GM12878 (cell line): ENCODE measurements around the gene KLHL7. TPM values are rescaled to one million over a fixed set of nuclear protein-coding genes. Genes with fewer than 3 reads are reported as not detected.

Source experiments
- ATAC-seq: fragments of 200-7000 bp; cut with Tn5 transposase; 3 replicates; pipeline ENCODE4 v1.9.1; 2020; ENCODE audit warnings: mild to moderate bottlenecking, moderate library complexity
- BruUV-seq: library from RNA; stranded (reverse); fragments of 400-500 nt; replicated peaks from 2 replicates; lab custom pipeline; 2021; lab: Mats Ljungman, UMichigan
- CTCF ChIA-PET: fragments of 300-600 bp; sonication (Branson Sonifier 250); formaldehyde crosslinking; extraction: SDS; loops from one replicate; lab custom pipeline; 2021; ENCODE audit warnings: inconsistent platforms; lab: Yijun Ruan, JAX
- POLR2A ChIA-PET: fragments of 350-600 bp; formaldehyde crosslinking; extraction: SDS; loops from one replicate; lab custom pipeline; 2021; ENCODE audit warnings: inconsistent platforms; lab: Charles Lee
- RAD21 ChIA-PET: fragments of 300-600 bp; sonication (Branson Sonifier 250); formaldehyde crosslinking; loops from one replicate; lab custom pipeline; 2023; ENCODE audit warnings: antibody characterized with exemption; ENCODE audit not compliant: unreplicated experiment; lab: Charles Lee
- SMC1A ChIA-PET: fragments of 300-600 bp; sonication (Branson Sonifier 250); formaldehyde crosslinking; loops from one replicate; lab custom pipeline; 2023; ENCODE audit not compliant: unreplicated experiment, uncharacterized antibody; lab: Charles Lee
- DNase-seq: peaks from one replicate; pipeline ENCODE4 v3.0.0-alpha.2; 2011; ENCODE audit warnings: low read depth, low spot score
- FAIRE-seq: peaks from 3 replicates; lab custom pipeline; 2011; peaks lifted over from hg19 to GRCh38; lab: Jason Lieb, UNC
- H2AFZ ChIP-seq: 2 replicates; pipeline ENCODE4 v1.6.0; 2011; ENCODE audit warnings: low read depth, low read length, control low read depth; ENCODE audit not compliant: control insufficient read depth
- H3K27ac ChIP-seq: 2 replicates; pipeline ENCODE4 v1.5.1; 2011; ENCODE audit warnings: control low read depth; ENCODE audit not compliant: control insufficient read depth, insufficient read depth
- H3K27me3 ChIP-seq, 2 experiments: replicated peaks in 1 of 2; 2 replicates each; pipeline versions ENCODE4 v1.6.0 to v1.6.1; 2011; ENCODE audit warnings: low read length in 1 of 2; ENCODE audit not compliant: control insufficient read depth in 2 of 2, insufficient read depth in 2 of 2
- H3K36me3 ChIP-seq, 2 experiments: 2 replicates each; pipeline ENCODE4 v1.5.1; 2011; ENCODE audit warnings: low read length in 1 of 2; ENCODE audit not compliant: control insufficient read depth in 2 of 2, insufficient read depth in 2 of 2
- H3K4me1 ChIP-seq: 2 replicates; pipeline ENCODE4 v1.6.1; 2011; ENCODE audit warnings: mild to moderate bottlenecking, low read length, moderate library complexity, mixed read lengths; ENCODE audit not compliant: control insufficient read depth, insufficient read depth
- H3K4me2 ChIP-seq: 2 replicates; pipeline ENCODE4 v1.6.0; 2011; ENCODE audit warnings: control low read depth; ENCODE audit not compliant: control insufficient read depth, insufficient read depth
- H3K4me3 ChIP-seq: fragments of 200-600 bp; sonication (generic); 2 replicates; pipeline ENCODE4 v1.5.1; 2016
- H3K79me2 ChIP-seq: 2 replicates; pipeline ENCODE4 v1.6.0; 2011; ENCODE audit warnings: low read length; ENCODE audit not compliant: control insufficient read depth, insufficient read depth
- H3K9ac ChIP-seq: 2 replicates; pipeline ENCODE4 v1.8.0; 2011; ENCODE audit warnings: low read length, control low read depth, mixed read lengths; ENCODE audit not compliant: control insufficient read depth, insufficient read depth
- H3K9me3 ChIP-seq: replicated peaks from 3 replicates; pipeline ENCODE4 v1.5.1; 2011; ENCODE audit warnings: mild to moderate bottlenecking, low read length; ENCODE audit not compliant: control insufficient read depth, insufficient read depth
- H4K20me1 ChIP-seq: 2 replicates; pipeline ENCODE4 v1.6.0; 2011; ENCODE audit not compliant: control insufficient read depth, insufficient read depth
- ASH2L ChIP-seq: fragments of 300-600, 200-600 bp; sonication (generic); IDR thresholded peaks from 2 replicates; pipeline ENCODE4 v1.6.1; 2017; ENCODE audit warnings: low read depth, mild to moderate bottlenecking, borderline replicate concordance
- BHLHE40 ChIP-seq, 2 experiments: fragments of 450-650 bp in 1 of 2; IDR thresholded peaks; 2 replicates each; pipeline ENCODE4 v1.6.1; 2011 to 2017; ENCODE audit warnings: low read depth in 2 of 2, borderline replicate concordance in 1 of 2, improper control_type of control experiment in 1 of 2, low read length in 1 of 2, mild to moderate bottlenecking in 1 of 2
- CBX5 ChIP-seq: sonication (generic); IDR thresholded peaks from 2 replicates; pipeline ENCODE4 v1.6.1; 2016; ENCODE audit warnings: low read depth, moderate library complexity, mild to moderate bottlenecking, inconsistent platforms
- CEBPB ChIP-seq, 2 experiments: fragments of 150-350 bp in 1 of 2; IDR thresholded peaks; 2 replicates each; pipeline ENCODE4 v1.6.1; 2012 to 2014; ENCODE audit warnings: low read depth in 2 of 2, low read length in 2 of 2, borderline replicate concordance in 1 of 2, inconsistent platforms in 1 of 2
- HDAC2 ChIP-seq: fragments of 200-600 bp; sonication (generic); IDR thresholded peaks from 2 replicates; pipeline ENCODE4 v1.6.1; 2017
- JUND ChIP-seq: IDR thresholded peaks from 2 replicates; pipeline ENCODE4 v1.6.1; 2012; ENCODE audit warnings: low read depth, mild to moderate bottlenecking, low read length, improper control_type of control experiment, moderate library complexity
- MEF2A ChIP-seq: IDR thresholded peaks from 2 replicates; pipeline ENCODE4 v1.6.1; 2011; ENCODE audit warnings: low read depth, mild to moderate bottlenecking, low read length, moderate library complexity; ENCODE audit not compliant: insufficient read depth
- NBN ChIP-seq: fragments of 450-650 bp; IDR thresholded peaks from 2 replicates; pipeline ENCODE4 v1.6.1; 2016
- NR2F1 ChIP-seq: fragments of 450-650 bp; conservative IDR thresholded peaks from 2 replicates; pipeline ENCODE4 v1.6.1; 2017; ENCODE audit warnings: mild to moderate bottlenecking
- NRF1 ChIP-seq: conservative IDR thresholded peaks from 2 replicates; pipeline ENCODE4 v1.6.1; 2011; ENCODE audit warnings: mild to moderate bottlenecking, low read depth, low read length, improper control_type of control experiment
- POLR2AphosphoS5 ChIP-seq: IDR thresholded peaks from 2 replicates; pipeline ENCODE4 v1.6.1; 2011; ENCODE audit warnings: mild to moderate bottlenecking, low read length, inconsistent platforms
- SMARCA5 ChIP-seq: fragments of 450-650 bp; IDR thresholded peaks from 2 replicates; pipeline ENCODE4 v1.6.1; 2017; ENCODE audit warnings: mild to moderate bottlenecking
- TAF1 ChIP-seq: IDR thresholded peaks from 2 replicates; pipeline ENCODE4 v1.6.1; 2011; ENCODE audit warnings: mild to moderate bottlenecking, low read depth, low read length, borderline replicate concordance
- TARDBP ChIP-seq: IDR thresholded peaks from 2 replicates; pipeline ENCODE4 v1.6.1; 2016; ENCODE audit warnings: borderline replicate concordance
- ZNF24 ChIP-seq: fragments of 450-650 bp; IDR thresholded peaks from 2 replicates; pipeline ENCODE4 v1.6.1; 2017; ENCODE audit warnings: antibody characterized with exemption, mild to moderate bottlenecking
- WGBS: methylation state at CpG from one replicate; pipeline ENCODE4 v1.1.6; 2016; ENCODE audit warnings: low lambda C conversion rate; ENCODE audit not compliant: insufficient replicate concordance, insufficient coverage; ENCODE audit errors: missing lambda C conversion rate; 5-methylcytosine and 5-hydroxymethylcytosine counted together
- in situ Hi-C: fragments of 300-500 bp; cut with MboI; formaldehyde crosslinking; loops from 9 replicates; pipeline ENCODE4 v1.14.3; 2018; ENCODE audit warnings: mixed read lengths
- intact Hi-C: fragments of 100-400 bp; cut with micrococcal nuclease; formaldehyde crosslinking; loops from one replicate; pipeline ENCODE4 v1.14.2; 2022; ENCODE audit not compliant: unreplicated experiment
- polyA plus RNA-seq, 11 experiments: library from polyadenylated mRNA; depleted of rRNA in 4 of 11; unstranded in 6 of 11; stranded (reverse) in 5 of 11; fragments of >200 nt; fragmentation: Nextera tagmentation in 4 of 11; fragmentation: Illumina TruSeq in 1 of 11; extraction: Ambion mirVana in 4 of 11; extraction: Trizol in 1 of 11; gene quantifications; 1 replicate in 1 of 11; 2 replicates in 10 of 11; pipeline versions ENCODE4 v1.2.1 to v1.2.3, GENCODE V29; 2011 to 2016; ENCODE audit warnings: inconsistent platforms in 2 of 11, missing spikeins in 2 of 11, low read depth in 1 of 11
- total RNA-seq, 4 experiments: library from RNA; depleted of rRNA in 3 of 4; stranded (reverse); fragments of >200 nt in 3 of 4; fragmentation: Illumina TruSeq in 1 of 4; extraction: Trizol in 1 of 4; gene quantifications; 2 replicates each; pipeline versions ENCODE4 v1.2.1 to v1.2.3, GENCODE V29; 2013 to 2021
- TF ChIP-seq, protein P1 (sequence below): IDR thresholded peaks from 2 replicates; pipeline ENCODE4 v1.6.1; 2012; ENCODE audit warnings: mild to moderate bottlenecking, low read depth, low read length
- TF ChIP-seq, protein P2 (sequence below): fragments of 450-650 bp; formaldehyde crosslinking; IDR thresholded peaks from 2 replicates; pipeline ENCODE4 v1.4.0; 2022; ENCODE audit warnings: mild to moderate bottlenecking, moderate library complexity
- TF ChIP-seq, protein P3 (sequence below): IDR thresholded peaks from 2 replicates; pipeline ENCODE4 v1.6.1; 2011; ENCODE audit warnings: low read depth, mild to moderate bottlenecking, low read length, moderate library complexity, borderline replicate concordance; ENCODE audit errors: extremely low read depth

The KLHL7 gene
- total and polyA plus RNA-seq, 10 of the 15 experiments (the other 5 are each of a cell fraction or from before 2014, with no cell fraction given), result 6.4 to 38.7 (median 20.9) TPM

DNA sequence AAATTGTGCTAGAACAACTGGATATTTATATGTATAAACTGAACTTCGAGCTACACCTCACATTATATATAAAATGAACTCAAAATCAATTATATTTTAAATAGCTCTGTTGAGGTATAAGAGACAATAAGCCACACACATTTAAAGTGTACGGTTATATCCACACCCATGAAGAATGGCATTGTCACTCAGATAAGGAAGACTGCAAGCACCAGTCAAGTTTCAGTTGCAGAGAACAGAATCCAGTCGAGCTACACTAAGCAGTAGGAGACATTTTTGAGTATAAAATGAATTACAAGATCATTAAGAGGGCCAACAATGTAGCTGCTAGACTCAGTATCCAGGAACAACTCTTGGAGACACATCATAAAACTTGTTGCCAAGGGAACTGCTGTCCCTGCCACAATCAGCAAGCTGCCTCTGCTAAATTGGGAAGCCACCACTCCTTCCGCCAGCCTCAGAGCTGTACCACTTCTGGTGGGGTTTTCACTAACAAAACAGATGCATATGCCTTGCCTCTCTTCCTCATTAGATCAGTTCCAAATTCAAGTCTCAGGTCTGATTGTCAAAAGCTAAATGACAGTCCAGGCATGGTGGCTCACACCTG lies 121.4 kb downstream of the KLHL7 start:
- Histone ChIP-seq H2AFZ (peak overlapping the region; percentile 37; the same call in 1 of the 2 replicates), H3K4me1 (peaks cover 2% of the 10 kb centered on the region; the same call in 1 of the 2 replicates), H3K9me3 (no peaks in the 10 kb centered on the region; the same call in 2 of the 3 replicates), H3K9ac (no peak overlapping the region), H3K4me2 (no peak overlapping the region), H3K36me3 (no peaks in the 10 kb centered on the region), H3K79me2 (no peaks in the 10 kb centered on the region), H3K27me3 (no peaks in the 10 kb centered on the region), H3K27ac (no peak overlapping the region)
- ChIA-PET POLR2A (no interaction called here), RAD21 (interaction anchor here (1.0 to 1.3 kb wide), 2 partner anchors 15 to 45 kb away, joined by 3 read pairs; no protein-coding TSS in a partner anchor), CTCF (interaction anchor here (0.9 to 1.7 kb wide), 4 partner anchors 21 to 154 kb away, joined by 3 to 8 read pairs (median 4); no protein-coding TSS in a partner anchor)
- 14% methylated on average over 4 of the region's 4 CpGs for WGBS
- ATAC-seq (no peak), DNase-seq (no peak)
- intact Hi-C loops, result no loop called here
- in situ Hi-C loops, result no loop called here
- BruUV-seq, result no TSS peak
- TF ChIP-seq NRF1 (no peak), HDAC2 (no peak), ZNF24 (no peak), BHLHE40 (IDR thresholded peaks at IDR 0.05; ENCODE audit: borderline replicate concordance in 1 of 2, low read depth in 2 of 2, low read length in 1 of 2) (no peak), CBX5 (no peak), NBN (no peak), TARDBP (no peak), MEF2A (no peak), JUND (no peak), SMARCA5 (no peak), CEBPB (IDR thresholded peaks at IDR 0.05; ENCODE audit: borderline replicate concordance in 1 of 2, low read depth in 2 of 2, low read length in 2 of 2) (no peak), NR2F1 (no peak), TAF1 (no peak), POLR2AphosphoS5 (no peak), ASH2L (no peak)
- TF ChIP-seq, protein P1, sequence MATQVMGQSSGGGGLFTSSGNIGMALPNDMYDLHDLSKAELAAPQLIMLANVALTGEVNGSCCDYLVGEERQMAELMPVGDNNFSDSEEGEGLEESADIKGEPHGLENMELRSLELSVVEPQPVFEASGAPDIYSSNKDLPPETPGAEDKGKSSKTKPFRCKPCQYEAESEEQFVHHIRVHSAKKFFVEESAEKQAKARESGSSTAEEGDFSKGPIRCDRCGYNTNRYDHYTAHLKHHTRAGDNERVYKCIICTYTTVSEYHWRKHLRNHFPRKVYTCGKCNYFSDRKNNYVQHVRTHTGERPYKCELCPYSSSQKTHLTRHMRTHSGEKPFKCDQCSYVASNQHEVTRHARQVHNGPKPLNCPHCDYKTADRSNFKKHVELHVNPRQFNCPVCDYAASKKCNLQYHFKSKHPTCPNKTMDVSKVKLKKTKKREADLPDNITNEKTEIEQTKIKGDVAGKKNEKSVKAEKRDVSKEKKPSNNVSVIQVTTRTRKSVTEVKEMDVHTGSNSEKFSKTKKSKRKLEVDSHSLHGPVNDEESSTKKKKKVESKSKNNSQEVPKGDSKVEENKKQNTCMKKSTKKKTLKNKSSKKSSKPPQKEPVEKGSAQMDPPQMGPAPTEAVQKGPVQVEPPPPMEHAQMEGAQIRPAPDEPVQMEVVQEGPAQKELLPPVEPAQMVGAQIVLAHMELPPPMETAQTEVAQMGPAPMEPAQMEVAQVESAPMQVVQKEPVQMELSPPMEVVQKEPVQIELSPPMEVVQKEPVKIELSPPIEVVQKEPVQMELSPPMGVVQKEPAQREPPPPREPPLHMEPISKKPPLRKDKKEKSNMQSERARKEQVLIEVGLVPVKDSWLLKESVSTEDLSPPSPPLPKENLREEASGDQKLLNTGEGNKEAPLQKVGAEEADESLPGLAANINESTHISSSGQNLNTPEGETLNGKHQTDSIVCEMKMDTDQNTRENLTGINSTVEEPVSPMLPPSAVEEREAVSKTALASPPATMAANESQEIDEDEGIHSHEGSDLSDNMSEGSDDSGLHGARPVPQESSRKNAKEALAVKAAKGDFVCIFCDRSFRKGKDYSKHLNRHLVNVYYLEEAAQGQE, result no peak
- TF ChIP-seq, protein P2, sequence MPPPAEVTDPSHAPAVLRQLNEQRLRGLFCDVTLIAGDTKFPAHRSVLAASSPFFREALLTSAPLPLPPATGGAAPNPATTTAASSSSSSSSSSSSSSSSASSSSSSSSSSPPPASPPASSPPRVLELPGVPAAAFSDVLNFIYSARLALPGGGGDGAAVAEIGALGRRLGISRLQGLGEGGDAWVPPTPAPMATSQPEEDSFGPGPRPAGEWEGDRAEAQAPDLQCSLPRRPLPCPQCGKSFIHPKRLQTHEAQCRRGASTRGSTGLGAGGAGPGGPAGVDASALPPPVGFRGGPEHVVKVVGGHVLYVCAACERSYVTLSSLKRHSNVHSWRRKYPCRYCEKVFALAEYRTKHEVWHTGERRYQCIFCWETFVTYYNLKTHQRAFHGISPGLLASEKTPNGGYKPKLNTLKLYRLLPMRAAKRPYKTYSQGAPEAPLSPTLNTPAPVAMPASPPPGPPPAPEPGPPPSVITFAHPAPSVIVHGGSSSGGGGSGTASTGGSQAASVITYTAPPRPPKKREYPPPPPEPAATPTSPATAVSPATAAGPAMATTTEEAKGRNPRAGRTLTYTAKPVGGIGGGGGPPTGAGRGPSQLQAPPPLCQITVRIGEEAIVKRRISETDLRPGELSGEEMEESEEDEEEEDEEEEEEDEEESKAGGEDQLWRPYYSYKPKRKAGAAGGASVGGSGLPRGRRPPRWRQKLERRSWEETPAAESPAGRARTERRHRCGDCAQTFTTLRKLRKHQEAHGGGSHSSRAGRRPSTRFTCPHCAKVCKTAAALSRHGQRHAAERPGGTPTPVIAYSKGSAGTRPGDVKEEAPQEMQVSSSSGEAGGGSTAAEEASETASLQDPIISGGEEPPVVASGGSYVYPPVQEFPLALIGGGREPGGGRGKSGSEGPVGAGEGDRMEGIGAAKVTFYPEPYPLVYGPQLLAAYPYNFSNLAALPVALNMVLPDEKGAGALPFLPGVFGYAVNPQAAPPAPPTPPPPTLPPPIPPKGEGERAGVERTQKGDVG (CRISPR knock-in tag), result no peak
- TF ChIP-seq, protein P3, sequence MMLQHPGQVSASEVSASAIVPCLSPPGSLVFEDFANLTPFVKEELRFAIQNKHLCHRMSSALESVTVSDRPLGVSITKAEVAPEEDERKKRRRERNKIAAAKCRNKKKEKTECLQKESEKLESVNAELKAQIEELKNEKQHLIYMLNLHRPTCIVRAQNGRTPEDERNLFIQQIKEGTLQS, result no peak
- TF ChIP-seq, all 136 proteins: peak for 0
- Histone ChIP-seq H4K20me1 (no peaks in the 10 kb centered on the region), H3K4me3 (no peak overlapping the region)
- SMC1A ChIA-PET, result interaction anchor here (0.9 to 1.5 kb wide), 6 partner anchors 11 to 135 kb away, joined by 3 to 5 read pairs (median 4); no protein-coding TSS in a partner anchor
- no peak for FAIRE-seq
